Smooth muscle cell (in vitro differentiated cells): Measurements from ENCODE around the gene EVC2. TPM values are rescaled to one million over a fixed set of nuclear protein-coding genes. Genes with fewer than 3 reads are reported as not detected.

ENCODE experiments used
- DNase-seq: peaks from one replicate; lab custom pipeline; 2025; ENCODE audit not compliant: unreplicated experiment; lab: John Stamatoyannopoulos, UW
- H2AFZ ChIP-seq: fragments of 200-600 bp; sonication (generic); 2 replicates; pipeline ENCODE4 v1.6.0; 2016; ENCODE audit warnings: antibody characterized with exemption, low read depth, mild to moderate bottlenecking
- H3F3A ChIP-seq: fragments of 200-600 bp; sonication (generic); 2 replicates; pipeline ENCODE4 v1.6.0; 2017; ENCODE audit warnings: antibody characterized with exemption, low read depth
- H3K27ac ChIP-seq: fragments of 200-600 bp; sonication (generic); 2 replicates; pipeline ENCODE4 v1.5.1; 2016; ENCODE audit warnings: low read depth, mild to moderate bottlenecking
- H3K27me3 ChIP-seq: fragments of 200-600 bp; sonication (generic); 2 replicates; pipeline ENCODE4 v1.6.1; 2016; ENCODE audit warnings: low read depth, mild to moderate bottlenecking
- H3K36me3 ChIP-seq: fragments of 200-600 bp; sonication (generic); 2 replicates; pipeline ENCODE4 v1.5.1; 2016; ENCODE audit warnings: low read depth
- H3K4me1 ChIP-seq: fragments of 200-600 bp; sonication (generic); 2 replicates; pipeline ENCODE4 v1.5.1; 2016; ENCODE audit warnings: low read depth
- H3K4me2 ChIP-seq: fragments of 200-600 bp; sonication (generic); 2 replicates; pipeline ENCODE4 v1.6.0; 2016; ENCODE audit warnings: mild to moderate bottlenecking
- H3K4me3 ChIP-seq: fragments of 200-600 bp; sonication (generic); 2 replicates; pipeline ENCODE4 v1.5.1; 2016; ENCODE audit warnings: mild to moderate bottlenecking
- H3K79me2 ChIP-seq: fragments of 200-600 bp; sonication (generic); 2 replicates; pipeline ENCODE4 v1.6.0; 2016; ENCODE audit warnings: low read depth, mild to moderate bottlenecking
- H3K9ac ChIP-seq: fragments of 200-600 bp; sonication (generic); 2 replicates; pipeline ENCODE4 v1.6.0; 2016; ENCODE audit warnings: low read depth
- H3K9me3 ChIP-seq: fragments of 200-600 bp; sonication (generic); replicated peaks from 2 replicates; pipeline ENCODE4 v1.5.1; 2016; ENCODE audit warnings: low read depth
- H4K20me1 ChIP-seq: fragments of 200-600 bp; sonication (generic); 2 replicates; pipeline ENCODE4 v1.6.0; 2016; ENCODE audit warnings: low read depth
- WGBS: methylation state at CpG from one replicate; pipeline ENCODE4 v1.1.7; 2016; ENCODE audit warnings: low lambda C conversion rate; 5-methylcytosine and 5-hydroxymethylcytosine counted together
- polyA plus RNA-seq: library from polyadenylated mRNA; unstranded; fragments of >200 nt; fragmentation: Nextera tagmentation; extraction: Ambion mirVana; gene quantifications from 2 replicates; pipeline ENCODE4 v1.2.1, GENCODE V29; 2016
- total RNA-seq: library from RNA; depleted of rRNA; stranded (reverse); fragments of >200 nt; gene quantifications from 2 replicates; pipeline ENCODE4 v1.2.3, GENCODE V29; 2014
- TF ChIP-seq, protein P1 (sequence below): fragments of 200-600 bp; sonication (generic); IDR thresholded peaks from 2 replicates; pipeline ENCODE4 v1.5.1; 2017; ENCODE audit warnings: borderline replicate concordance, mild to moderate bottlenecking, antibody characterized with exemption; ENCODE audit not compliant: insufficient read depth, poor library complexity, severe bottlenecking

Gene EVC2
- total and polyA plus RNA-seq, 2 experiments from 2014 or later, result 6.9 to 7.9 TPM

DNA sequence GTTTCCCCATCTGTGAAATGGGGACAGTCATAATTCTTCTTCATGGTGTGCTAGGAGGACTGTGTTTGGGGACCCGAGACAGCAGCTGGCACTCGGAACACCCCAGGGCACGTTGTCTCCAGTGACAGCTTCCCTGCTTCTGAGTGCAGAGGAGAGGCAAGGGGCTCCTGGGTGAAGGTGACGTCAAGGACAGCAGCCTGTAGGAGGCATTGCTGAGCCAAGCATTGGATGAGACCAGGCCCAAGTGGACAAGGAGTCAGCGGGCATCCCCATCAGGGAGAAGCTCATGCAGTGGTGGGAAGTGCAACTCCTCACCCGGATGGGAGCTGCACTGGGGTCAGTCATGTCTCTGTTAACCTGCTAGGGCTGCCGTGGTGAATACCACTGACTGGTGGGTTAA is 48.7 kb upstream of the EVC2 start:
- TF ChIP-seq, protein P1, sequence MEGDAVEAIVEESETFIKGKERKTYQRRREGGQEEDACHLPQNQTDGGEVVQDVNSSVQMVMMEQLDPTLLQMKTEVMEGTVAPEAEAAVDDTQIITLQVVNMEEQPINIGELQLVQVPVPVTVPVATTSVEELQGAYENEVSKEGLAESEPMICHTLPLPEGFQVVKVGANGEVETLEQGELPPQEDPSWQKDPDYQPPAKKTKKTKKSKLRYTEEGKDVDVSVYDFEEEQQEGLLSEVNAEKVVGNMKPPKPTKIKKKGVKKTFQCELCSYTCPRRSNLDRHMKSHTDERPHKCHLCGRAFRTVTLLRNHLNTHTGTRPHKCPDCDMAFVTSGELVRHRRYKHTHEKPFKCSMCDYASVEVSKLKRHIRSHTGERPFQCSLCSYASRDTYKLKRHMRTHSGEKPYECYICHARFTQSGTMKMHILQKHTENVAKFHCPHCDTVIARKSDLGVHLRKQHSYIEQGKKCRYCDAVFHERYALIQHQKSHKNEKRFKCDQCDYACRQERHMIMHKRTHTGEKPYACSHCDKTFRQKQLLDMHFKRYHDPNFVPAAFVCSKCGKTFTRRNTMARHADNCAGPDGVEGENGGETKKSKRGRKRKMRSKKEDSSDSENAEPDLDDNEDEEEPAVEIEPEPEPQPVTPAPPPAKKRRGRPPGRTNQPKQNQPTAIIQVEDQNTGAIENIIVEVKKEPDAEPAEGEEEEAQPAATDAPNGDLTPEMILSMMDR, result no peak
- 98% methylated on average over 7 of the region's 7 CpGs for WGBS
- H4K20me1 ChIP-seq, result no peaks in the 10 kb centered on the region
- peaks cover 9% of the 10 kb centered on the region for H3F3A ChIP-seq
- H3K27me3 ChIP-seq, result no peaks in the 10 kb centered on the region
- H3K9ac ChIP-seq, result no peak overlapping the region
- H3K4me3 ChIP-seq, result no peak overlapping the region
- H3K4me2 ChIP-seq, result no peak overlapping the region
- peaks cover 6% of the 10 kb centered on the region for H3K4me1 ChIP-seq
- no peaks in the 10 kb centered on the region for H3K9me3 ChIP-seq
- H3K27ac ChIP-seq, result peak overlapping the region; percentile 93
- DNase-seq, result no peak
- no peak overlapping the region for H2AFZ ChIP-seq
- peaks cover 3% of the 10 kb centered on the region for H3K36me3 ChIP-seq
- H3K79me2 ChIP-seq, result no peaks in the 10 kb centered on the region

DNA sequence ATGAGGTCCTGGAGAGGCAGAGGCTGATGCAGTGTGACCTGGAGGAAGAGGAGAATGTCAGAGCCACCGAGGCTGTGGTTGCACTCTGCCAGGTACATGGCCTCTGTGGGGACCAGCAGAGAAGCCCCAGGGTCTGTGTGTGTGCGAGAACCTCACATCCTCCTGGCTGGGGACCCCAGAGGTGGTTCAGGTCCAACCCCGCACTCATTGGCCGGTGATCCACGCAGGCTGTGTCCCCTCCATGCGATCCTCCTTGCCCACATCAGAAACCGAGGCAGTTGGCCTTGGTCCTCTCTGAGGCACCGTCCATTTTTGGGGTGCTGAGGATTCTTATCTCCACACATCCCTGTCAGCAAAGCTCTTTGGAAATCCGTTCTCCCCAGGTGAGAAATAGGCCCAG is 47.9 kb upstream of the EVC2 start:
- H3K27me3 ChIP-seq, result no peaks in the 10 kb centered on the region
- no peak overlapping the region for H3K9ac ChIP-seq
- no peak overlapping the region for H3K4me2 ChIP-seq
- peaks cover 6% of the 10 kb centered on the region for H3K4me1 ChIP-seq
- H3K4me3 ChIP-seq, result no peak overlapping the region
- WGBS, result 97% methylated on average over 9 of the region's 9 CpGs
- TF ChIP-seq, protein P1, result no peak
- no peaks in the 10 kb centered on the region for H3K79me2 ChIP-seq
- H3K9me3 ChIP-seq, result no peaks in the 10 kb centered on the region
- H3K27ac ChIP-seq, result no peak overlapping the region
- no peak for DNase-seq
- H3K36me3 ChIP-seq, result peaks cover 3% of the 10 kb centered on the region
- no peak overlapping the region for H2AFZ ChIP-seq
- no peaks in the 10 kb centered on the region for H4K20me1 ChIP-seq
- peaks cover 9% of the 10 kb centered on the region for H3F3A ChIP-seq

DNA sequence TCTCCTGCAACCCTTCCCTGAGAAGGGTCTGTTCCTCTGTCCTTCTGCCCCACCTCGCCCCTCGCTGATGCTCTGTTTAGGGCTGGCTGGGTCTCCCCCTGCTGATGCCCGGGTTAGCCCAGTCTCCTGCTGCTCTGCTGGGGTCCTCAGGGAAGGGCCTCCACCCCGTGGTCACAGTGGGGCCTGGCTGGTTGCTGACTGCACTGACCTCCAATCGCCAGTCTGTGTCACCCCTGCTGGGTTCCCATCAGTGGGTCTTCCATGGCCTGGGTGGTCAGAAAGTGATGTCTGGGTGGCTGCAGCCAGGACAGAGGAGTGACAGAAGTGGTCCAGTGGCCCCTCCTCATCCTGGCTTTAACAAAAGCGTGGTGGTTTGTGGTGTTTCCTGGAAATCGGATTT is 47.3 kb upstream of the EVC2 start:
- no peak overlapping the region for H2AFZ ChIP-seq
- peaks cover 9% of the 10 kb centered on the region for H3F3A ChIP-seq
- H4K20me1 ChIP-seq, result no peaks in the 10 kb centered on the region
- H3K4me2 ChIP-seq, result no peak overlapping the region
- H3K4me1 ChIP-seq, result peaks cover 6% of the 10 kb centered on the region
- no peak overlapping the region for H3K9ac ChIP-seq
- peaks cover 3% of the 10 kb centered on the region for H3K36me3 ChIP-seq
- no peak overlapping the region for H3K4me3 ChIP-seq
- H3K27me3 ChIP-seq, result no peaks in the 10 kb centered on the region
- H3K79me2 ChIP-seq, result no peaks in the 10 kb centered on the region
- 95% methylated on average over 7 of the region's 7 CpGs for WGBS
- TF ChIP-seq, protein P1, result no peak
- no peaks in the 10 kb centered on the region for H3K9me3 ChIP-seq
- H3K27ac ChIP-seq, result no peak overlapping the region
- DNase-seq, result no peak

GRCh38 chr4:5755161-5755560 is 46.8 kb upstream of the EVC2 start:
- TF ChIP-seq, protein P1, result no peak
- WGBS, result 94% methylated on average over 16 of the region's 16 CpGs
- H3K27ac ChIP-seq, result no peak overlapping the region
- H3K4me3 ChIP-seq, result no peak overlapping the region
- H2AFZ ChIP-seq, result no peak overlapping the region
- H3K27me3 ChIP-seq, result no peaks in the 10 kb centered on the region
- H3F3A ChIP-seq, result peaks cover 9% of the 10 kb centered on the region
- H3K9ac ChIP-seq, result no peak overlapping the region
- no peaks in the 10 kb centered on the region for H3K79me2 ChIP-seq
- no peak overlapping the region for H3K4me2 ChIP-seq
- peaks cover 6% of the 10 kb centered on the region for H3K4me1 ChIP-seq
- DNase-seq, result no peak
- H3K36me3 ChIP-seq, result peaks cover 3% of the 10 kb centered on the region
- H3K9me3 ChIP-seq, result no peaks in the 10 kb centered on the region
- no peaks in the 10 kb centered on the region for H4K20me1 ChIP-seq
